Measurements from ENCODE around the gene PURB. TPM values are rescaled to one million over a fixed set of nuclear protein-coding genes. Genes with fewer than 3 reads are reported as not detected.

Gene PURB
- total and polyA plus RNA-seq, 2 experiments from 2014 or later, result 3.1 to 27.1 TPM

- no peak for TF ChIP-seq ZNF462 (CRISPR knock-in tag; IDR thresholded peaks at IDR 0.05)
- no peak for TF ChIP-seq EZH2phosphoT487 (IDR thresholded peaks at IDR 0.05; ENCODE audit: unreplicated experiment)
- TF ChIP-seq JUNB (IDR thresholded peaks at IDR 0.05; ENCODE audit: unreplicated experiment), result no peak
- TF ChIP-seq STAT1 (IDR thresholded peaks at IDR 0.05; ENCODE audit: unreplicated experiment), result no peak
- TF ChIP-seq CREB1 (CRISPR knock-in tag; IDR thresholded peaks at IDR 0.05; ENCODE audit: low read depth), result no peak
- TF ChIP-seq ZNF114 (CRISPR knock-in tag; IDR thresholded peaks at IDR 0.05), result no peak
- TF ChIP-seq CTCF (conservative IDR thresholded peaks at IDR 0.05; ENCODE audit: low read depth in 2 of 2), result no peak
- TF ChIP-seq ZNF331 (CRISPR knock-in tag; IDR thresholded peaks at IDR 0.05; ENCODE audit: low read depth), result no peak
- TF ChIP-seq EZH2 (IDR thresholded peaks at IDR 0.05; ENCODE audit: low read depth, unreplicated experiment), result no peak
- no peak for TF ChIP-seq NANOG (IDR thresholded peaks at IDR 0.05; ENCODE audit: borderline replicate concordance)
- no peak for TF ChIP-seq POLR2AphosphoS5 (IDR thresholded peaks at IDR 0.05; ENCODE audit: low read depth)
Observed at GRCh38 chr7:44849259-44849884, 36.0 kb downstream of the PURB start (continued).

All from GM23338 (cell line).